GM21360 (cell line): ENCODE measurements around the gene KLC3.
"Not testable (repeated sequence)": the region's sequence is repeated elsewhere in the genome, so short reads cannot be mapped to it uniquely, and the experiment has no call there.

Experiments used
- ATAC-seq: cut with Tn5 transposase; IDR thresholded peaks from one replicate; pipeline ENCODE4 v1.9.1; 2021; ENCODE audit warnings: mild to moderate bottlenecking, moderate library complexity; ENCODE audit not compliant: unreplicated experiment

The KLC3 gene

GRCh38 chr19:45340232-45340898 is at the start of gene KLC3:
Gene KLC3, plus strand, starts transcription at chr19:45340750. Its CDS starts 4,792 bp downstream, at chr19:45345542.
- ATAC-seq, result no peak

DNA sequence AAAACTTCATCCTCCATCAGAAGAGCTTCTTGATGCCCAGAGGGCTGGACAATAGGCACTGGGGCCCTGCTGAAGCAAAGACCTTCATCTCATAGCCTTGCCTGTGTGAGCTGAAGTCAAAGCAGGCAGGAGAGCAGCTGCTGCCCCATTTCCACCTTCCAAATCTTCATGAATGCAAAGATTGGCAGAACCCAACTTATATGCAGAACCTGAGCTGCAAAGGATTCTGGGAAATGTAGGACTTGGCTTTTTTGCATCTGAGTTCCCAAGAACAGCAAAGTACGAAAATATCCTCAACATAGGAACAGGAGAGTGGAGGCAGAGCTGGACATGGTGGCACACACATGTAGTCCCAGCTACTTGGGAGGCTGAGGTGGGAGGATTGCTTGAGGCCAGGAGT is 48.7 kb upstream of the KLC3 start:
- no peak for ATAC-seq

GRCh38 chr19:45293682-45294081 is 46.9 kb upstream of the KLC3 start:
- ATAC-seq, result no peak

- ATAC-seq, result no peak
Measured at GRCh38 chr19:45294291-45295029, 46.1 kb upstream of the KLC3 start.

- no peak for ATAC-seq
Measured at GRCh38 chr19:45295873-45296272, 44.7 kb upstream of the KLC3 start.

DNA sequence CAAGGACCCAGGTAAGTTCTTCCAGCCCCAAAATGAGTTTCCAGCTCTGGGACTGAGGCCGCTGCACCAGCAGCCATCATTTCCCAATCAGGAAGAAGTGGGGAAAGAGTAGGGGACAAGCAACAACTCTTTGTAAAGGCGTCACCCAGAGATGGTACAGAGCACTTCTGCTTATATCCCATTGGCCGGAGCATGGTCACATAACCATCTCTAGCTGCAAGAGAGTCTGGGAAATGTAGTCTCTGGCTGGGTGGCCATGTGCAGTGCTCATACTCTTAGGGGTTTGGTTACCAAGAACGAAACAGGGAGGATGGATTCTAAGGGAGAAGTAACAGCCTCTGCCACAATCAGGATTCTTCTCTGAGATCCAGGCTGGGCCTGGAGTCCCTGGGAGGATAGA is 44.2 kb upstream of the KLC3 start:
- no peak for ATAC-seq

- ATAC-seq, result no peak
Measured at GRCh38 chr19:45297674-45298073, 42.9 kb upstream of the KLC3 start.

DNA sequence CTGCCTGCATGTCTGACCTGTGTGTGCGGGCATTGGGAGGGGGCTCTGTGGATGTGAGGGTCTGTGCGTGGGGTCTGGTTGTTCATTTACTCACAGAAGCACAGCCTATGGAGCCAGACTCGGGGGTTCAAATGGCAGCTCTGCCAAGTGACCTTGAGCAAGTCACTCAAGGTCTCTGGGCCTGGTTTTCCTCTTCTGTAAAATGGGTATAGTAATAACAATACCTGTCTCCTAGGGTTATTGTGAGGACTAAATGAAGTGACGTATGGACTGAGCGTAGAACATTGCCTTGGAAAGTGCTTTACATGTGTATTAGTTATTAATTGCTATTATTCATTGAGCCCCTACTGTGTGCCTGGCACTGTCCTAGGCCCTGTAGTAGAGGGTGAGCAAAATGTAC is 42.3 kb upstream of the KLC3 start:
- no peak for ATAC-seq

DNA sequence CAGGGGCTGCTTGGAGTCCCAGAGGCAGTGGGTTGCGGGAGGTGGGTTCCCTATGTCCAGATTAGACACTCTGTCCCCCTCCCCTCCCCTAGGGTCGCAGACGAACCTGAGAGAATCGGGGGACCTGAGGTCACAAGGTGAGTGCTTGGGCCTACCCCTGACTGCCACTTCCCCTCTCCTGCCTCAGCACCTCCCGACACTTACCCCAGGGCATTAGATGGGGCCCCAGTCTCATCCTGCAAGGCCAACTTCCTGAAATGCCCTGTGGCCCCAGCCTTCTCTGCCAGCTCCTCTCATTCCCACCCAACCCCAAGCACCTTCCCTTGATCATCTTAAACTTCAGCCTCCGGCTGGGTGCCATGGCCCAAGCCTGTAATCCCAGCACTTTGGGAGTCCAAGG is 40.8 kb upstream of the KLC3 start:
- ATAC-seq, result no peak

GRCh38 chr19:45302416-45302815 is 38.1 kb upstream of the KLC3 start:
- no peak for ATAC-seq

- ATAC-seq, result no peak
Measured at GRCh38 chr19:45303269-45304060, 37.1 kb upstream of the KLC3 start.

- no peak for ATAC-seq
Measured at GRCh38 chr19:45304141-45304926, 36.2 kb upstream of the KLC3 start.

- no peak for ATAC-seq
Measured at GRCh38 chr19:45305007-45305406, 35.5 kb upstream of the KLC3 start.

DNA sequence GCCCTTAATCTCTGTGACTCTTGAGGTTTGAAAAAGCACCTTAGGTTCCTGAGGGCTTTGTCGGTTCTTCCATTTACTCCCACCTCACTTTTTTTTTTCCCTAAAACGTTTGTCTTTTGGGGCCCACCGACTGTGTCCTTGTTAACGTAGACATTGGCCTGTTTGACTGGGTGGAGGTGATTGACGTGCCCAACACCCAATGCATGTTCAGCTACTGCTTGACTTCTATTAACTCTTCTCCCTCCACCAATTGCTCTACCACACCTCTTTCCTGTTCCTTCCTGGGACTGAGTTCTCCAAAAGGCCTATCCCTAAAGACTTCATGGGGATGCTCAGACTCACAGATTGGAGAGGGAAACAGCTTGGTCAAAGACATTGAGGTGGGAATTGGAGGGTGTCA is 35.1 kb upstream of the KLC3 start:
- ATAC-seq, result no peak

DNA sequence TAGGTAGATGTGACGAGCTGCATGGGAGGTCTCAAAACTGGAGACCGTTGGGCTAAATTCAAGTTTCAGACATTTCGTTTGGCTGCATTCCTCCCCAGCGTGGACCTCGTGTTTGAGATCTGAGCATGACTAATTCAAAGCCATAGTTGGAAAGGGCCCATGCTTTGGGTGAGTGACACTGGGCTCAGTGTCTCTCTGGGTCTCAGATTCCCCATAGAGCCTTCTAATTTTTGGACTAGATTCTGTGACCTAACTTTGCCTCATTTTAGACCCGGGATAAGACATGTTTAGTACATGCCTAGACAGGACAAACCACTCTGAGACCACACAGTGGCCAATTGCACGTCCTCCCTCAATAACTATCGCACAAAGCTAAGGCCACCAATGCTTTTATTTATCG is 34.5 kb upstream of the KLC3 start:
- ATAC-seq, result no peak

GRCh38 chr19:45306518-45307027 is 34.0 kb upstream of the KLC3 start:
- no peak for ATAC-seq

DNA sequence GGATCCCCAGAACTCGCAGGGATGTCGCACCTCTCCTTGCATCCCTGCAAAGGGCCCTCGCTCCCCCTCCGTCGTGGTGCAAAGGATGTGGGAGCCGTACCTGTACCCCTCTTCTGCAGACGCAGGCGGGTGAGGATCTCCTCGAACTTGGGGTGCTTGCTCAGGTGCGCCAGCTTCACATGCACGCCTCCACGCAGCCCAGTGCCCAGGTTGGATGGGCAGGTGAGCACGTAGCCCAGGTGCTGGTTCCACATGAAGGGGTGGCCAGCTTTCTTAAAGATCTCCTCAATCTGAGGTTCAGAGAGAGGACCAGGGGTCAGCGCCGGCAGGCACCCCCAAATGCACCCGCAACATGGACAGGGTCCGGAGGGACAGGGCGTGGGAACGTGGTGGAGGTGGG is 33.2 kb upstream of the KLC3 start:
- no peak for ATAC-seq

DNA sequence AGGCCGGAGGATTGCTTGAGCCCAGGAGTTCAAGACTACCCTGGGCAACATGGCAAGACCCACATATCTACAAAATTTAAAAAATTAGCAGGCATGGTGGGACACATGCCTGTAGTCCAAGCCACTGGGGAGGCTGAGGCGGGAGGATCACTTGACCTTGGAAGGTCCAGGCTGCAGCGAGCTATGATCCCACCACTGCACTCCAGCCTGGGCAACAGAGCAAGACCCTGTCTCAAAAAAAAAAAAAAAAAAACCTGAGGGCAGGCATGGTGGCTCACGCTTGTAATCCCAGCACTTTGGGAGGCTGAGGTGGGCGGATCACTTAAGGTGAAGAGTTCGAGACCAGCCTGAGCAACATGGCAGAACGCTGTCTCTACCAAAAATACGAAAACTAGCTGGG is 31.2 kb upstream of the KLC3 start:
- not testable (repeated sequence) for ATAC-seq

DNA sequence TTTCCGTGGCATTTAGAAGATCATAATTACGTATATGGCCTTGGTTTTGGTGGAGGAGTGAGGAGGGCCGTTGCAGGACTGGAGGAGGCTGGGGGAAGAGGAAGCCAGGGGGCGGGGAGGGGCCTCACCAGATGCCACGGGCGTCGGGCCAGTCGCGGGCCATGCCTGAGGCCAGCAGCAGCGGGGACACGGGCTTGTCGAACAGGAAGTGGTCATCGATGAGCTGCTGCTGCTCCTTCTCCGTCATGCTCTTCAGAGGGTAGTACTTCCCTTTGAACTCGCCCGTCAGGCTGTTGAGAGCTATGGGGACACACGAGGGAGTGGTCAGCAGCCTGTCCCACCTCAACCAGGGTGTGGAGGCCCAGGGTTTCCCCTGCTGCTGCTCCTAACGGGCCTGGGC is 28.9 kb upstream of the KLC3 start:
- ATAC-seq, result no peak

DNA sequence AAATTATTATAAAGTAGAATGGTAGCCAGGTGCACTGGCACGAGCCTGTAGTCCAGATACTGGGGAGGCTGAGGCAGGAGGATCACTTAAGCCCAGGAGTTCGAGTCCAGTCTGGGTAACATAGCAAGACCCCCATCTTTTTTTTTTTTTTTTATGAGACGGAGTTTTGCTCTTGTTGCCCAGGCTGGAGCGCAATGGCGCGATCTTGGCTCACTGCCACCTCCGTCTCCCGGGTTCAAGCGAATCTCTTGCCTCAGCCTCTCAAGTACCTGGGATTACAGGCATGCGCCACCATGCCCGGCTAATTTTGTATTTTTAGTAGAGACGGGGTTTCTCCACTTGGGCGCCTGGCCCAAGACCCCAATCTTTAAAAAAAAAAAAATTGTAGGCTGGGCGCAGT is 28.3 kb upstream of the KLC3 start:
- not testable (repeated sequence) for ATAC-seq

DNA sequence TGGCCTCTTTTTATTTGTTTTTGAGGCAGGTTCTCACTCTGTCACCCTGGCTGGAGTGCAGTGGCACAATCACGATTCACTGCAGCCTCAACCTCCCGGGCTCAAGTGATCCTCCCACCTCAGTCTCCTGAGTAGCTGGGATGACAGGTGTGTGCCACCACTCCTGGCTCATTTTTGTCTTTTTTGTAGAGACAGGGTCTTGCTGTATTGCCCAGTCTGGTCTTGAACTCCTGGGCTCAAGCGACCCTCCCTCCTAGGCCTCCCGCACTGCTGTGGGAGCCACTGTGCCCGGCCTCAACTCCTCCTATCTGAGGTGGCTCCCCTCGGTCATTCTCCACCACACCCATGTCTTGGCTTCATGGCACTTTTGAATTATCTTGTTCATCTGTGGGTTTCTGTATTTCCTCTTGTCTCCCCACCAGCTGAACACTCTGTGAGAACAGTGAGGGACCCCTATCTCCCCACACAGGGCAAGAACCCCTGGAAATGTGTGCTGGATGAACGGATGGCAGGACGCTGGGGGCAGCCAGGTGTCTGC is 25.8 kb upstream of the KLC3 start:
- no peak for ATAC-seq
